ENCODE results near the gene SPDYE4. TPM values are rescaled to one million over a fixed set of nuclear protein-coding genes. Genes with fewer than 3 reads are reported as not detected.

Gene SPDYE4
- total and polyA plus RNA-seq, 2 experiments from 2014 or later: not detected

DNA sequence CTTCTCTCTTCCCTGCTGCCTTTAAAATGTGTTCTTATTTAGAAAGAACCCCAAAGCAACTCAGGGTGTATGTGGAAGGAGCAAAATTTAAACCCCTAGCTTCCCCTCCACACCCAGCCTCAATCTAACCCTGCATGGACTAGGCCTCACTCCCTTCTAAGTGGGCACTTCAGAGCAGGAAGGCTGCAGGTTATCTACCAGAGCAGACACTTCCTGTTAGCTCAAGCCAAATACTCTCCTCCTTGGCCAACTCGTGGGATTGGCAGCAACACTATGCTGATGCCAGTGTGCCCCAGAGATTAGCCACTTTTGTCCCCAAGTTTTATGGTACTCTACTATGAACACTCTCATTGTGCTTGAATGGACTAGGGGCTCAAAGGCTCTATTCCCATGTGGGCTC lies 49.3 kb downstream of the SPDYE4 start (continued):
- TF ChIP-seq, protein P1, sequence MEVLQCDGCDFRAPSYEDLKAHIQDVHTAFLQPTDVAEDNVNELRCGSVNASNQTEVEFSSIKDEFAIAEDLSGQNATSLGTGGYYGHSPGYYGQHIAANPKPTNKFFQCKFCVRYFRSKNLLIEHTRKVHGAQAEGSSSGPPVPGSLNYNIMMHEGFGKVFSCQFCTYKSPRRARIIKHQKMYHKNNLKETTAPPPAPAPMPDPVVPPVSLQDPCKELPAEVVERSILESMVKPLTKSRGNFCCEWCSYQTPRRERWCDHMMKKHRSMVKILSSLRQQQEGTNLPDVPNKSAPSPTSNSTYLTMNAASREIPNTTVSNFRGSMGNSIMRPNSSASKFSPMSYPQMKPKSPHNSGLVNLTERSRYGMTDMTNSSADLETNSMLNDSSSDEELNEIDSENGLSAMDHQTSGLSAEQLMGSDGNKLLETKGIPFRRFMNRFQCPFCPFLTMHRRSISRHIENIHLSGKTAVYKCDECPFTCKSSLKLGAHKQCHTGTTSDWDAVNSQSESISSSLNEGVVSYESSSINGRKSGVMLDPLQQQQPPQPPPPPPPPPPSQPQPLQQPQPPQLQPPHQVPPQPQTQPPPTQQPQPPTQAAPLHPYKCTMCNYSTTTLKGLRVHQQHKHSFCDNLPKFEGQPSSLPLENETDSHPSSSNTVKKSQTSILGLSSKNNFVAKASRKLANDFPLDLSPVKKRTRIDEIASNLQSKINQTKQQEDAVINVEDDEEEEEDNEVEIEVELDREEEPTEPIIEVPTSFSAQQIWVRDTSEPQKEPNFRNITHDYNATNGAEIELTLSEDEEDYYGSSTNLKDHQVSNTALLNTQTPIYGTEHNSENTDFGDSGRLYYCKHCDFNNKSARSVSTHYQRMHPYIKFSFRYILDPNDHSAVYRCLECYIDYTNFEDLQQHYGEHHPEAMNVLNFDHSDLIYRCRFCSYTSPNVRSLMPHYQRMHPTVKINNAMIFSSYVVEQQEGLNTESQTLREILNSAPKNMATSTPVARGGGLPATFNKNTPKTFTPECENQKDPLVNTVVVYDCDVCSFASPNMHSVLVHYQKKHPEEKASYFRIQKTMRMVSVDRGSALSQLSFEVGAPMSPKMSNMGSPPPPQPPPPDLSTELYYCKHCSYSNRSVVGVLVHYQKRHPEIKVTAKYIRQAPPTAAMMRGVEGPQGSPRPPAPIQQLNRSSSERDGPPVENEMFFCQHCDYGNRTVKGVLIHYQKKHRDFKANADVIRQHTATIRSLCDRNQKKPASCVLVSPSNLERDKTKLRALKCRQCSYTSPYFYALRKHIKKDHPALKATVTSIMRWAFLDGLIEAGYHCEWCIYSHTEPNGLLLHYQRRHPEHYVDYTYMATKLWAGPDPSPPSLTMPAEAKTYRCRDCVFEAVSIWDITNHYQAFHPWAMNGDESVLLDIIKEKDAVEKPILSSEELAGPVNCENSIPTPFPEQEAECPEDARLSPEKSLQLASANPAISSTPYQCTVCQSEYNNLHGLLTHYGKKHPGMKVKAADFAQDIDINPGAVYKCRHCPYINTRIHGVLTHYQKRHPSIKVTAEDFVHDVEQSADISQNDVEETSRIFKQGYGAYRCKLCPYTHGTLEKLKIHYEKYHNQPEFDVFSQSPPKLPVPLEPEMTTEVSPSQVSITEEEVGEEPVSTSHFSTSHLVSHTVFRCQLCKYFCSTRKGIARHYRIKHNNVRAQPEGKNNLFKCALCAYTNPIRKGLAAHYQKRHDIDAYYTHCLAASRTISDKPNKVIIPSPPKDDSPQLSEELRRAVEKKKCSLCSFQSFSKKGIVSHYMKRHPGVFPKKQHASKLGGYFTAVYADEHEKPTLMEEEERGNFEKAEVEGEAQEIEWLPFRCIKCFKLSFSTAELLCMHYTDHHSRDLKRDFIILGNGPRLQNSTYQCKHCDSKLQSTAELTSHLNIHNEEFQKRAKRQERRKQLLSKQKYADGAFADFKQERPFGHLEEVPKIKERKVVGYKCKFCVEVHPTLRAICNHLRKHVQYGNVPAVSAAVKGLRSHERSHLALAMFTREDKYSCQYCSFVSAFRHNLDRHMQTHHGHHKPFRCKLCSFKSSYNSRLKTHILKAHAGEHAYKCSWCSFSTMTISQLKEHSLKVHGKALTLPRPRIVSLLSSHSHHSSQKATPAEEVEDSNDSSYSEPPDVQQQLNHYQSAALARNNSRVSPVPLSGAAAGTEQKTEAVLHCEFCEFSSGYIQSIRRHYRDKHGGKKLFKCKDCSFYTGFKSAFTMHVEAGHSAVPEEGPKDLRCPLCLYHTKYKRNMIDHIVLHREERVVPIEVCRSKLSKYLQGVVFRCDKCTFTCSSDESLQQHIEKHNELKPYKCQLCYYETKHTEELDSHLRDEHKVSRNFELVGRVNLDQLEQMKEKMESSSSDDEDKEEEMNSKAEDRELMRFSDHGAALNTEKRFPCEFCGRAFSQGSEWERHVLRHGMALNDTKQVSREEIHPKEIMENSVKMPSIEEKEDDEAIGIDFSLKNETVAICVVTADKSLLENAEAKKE (CRISPR knock-in tag; IDR thresholded peaks at IDR 0.05): no peak
- no peak for TF ChIP-seq NANOG (IDR thresholded peaks at IDR 0.05; ENCODE audit: borderline replicate concordance)
- no peak for TF ChIP-seq CREB1 (CRISPR knock-in tag; IDR thresholded peaks at IDR 0.05; ENCODE audit: low read depth)
- no peak for TF ChIP-seq ZNF114 (CRISPR knock-in tag; IDR thresholded peaks at IDR 0.05)
- TF ChIP-seq EZH2phosphoT487 (IDR thresholded peaks at IDR 0.05; ENCODE audit: unreplicated experiment): no peak
- no peak for TF ChIP-seq EZH2 (IDR thresholded peaks at IDR 0.05; ENCODE audit: low read depth, unreplicated experiment)
- TF ChIP-seq ZNF331 (CRISPR knock-in tag; IDR thresholded peaks at IDR 0.05; ENCODE audit: low read depth): no peak
- TF ChIP-seq, protein P2, sequence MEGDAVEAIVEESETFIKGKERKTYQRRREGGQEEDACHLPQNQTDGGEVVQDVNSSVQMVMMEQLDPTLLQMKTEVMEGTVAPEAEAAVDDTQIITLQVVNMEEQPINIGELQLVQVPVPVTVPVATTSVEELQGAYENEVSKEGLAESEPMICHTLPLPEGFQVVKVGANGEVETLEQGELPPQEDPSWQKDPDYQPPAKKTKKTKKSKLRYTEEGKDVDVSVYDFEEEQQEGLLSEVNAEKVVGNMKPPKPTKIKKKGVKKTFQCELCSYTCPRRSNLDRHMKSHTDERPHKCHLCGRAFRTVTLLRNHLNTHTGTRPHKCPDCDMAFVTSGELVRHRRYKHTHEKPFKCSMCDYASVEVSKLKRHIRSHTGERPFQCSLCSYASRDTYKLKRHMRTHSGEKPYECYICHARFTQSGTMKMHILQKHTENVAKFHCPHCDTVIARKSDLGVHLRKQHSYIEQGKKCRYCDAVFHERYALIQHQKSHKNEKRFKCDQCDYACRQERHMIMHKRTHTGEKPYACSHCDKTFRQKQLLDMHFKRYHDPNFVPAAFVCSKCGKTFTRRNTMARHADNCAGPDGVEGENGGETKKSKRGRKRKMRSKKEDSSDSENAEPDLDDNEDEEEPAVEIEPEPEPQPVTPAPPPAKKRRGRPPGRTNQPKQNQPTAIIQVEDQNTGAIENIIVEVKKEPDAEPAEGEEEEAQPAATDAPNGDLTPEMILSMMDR (conservative IDR thresholded peaks at IDR 0.05; ENCODE audit: low read depth in 2 of 2): no peak
- TF ChIP-seq STAT1 (IDR thresholded peaks at IDR 0.05; ENCODE audit: unreplicated experiment): no peak
- no peak for TF ChIP-seq POLR2AphosphoS5 (IDR thresholded peaks at IDR 0.05; ENCODE audit: low read depth)
- TF ChIP-seq JUNB (IDR thresholded peaks at IDR 0.05; ENCODE audit: unreplicated experiment): no peak
- TF ChIP-seq, protein P3, sequence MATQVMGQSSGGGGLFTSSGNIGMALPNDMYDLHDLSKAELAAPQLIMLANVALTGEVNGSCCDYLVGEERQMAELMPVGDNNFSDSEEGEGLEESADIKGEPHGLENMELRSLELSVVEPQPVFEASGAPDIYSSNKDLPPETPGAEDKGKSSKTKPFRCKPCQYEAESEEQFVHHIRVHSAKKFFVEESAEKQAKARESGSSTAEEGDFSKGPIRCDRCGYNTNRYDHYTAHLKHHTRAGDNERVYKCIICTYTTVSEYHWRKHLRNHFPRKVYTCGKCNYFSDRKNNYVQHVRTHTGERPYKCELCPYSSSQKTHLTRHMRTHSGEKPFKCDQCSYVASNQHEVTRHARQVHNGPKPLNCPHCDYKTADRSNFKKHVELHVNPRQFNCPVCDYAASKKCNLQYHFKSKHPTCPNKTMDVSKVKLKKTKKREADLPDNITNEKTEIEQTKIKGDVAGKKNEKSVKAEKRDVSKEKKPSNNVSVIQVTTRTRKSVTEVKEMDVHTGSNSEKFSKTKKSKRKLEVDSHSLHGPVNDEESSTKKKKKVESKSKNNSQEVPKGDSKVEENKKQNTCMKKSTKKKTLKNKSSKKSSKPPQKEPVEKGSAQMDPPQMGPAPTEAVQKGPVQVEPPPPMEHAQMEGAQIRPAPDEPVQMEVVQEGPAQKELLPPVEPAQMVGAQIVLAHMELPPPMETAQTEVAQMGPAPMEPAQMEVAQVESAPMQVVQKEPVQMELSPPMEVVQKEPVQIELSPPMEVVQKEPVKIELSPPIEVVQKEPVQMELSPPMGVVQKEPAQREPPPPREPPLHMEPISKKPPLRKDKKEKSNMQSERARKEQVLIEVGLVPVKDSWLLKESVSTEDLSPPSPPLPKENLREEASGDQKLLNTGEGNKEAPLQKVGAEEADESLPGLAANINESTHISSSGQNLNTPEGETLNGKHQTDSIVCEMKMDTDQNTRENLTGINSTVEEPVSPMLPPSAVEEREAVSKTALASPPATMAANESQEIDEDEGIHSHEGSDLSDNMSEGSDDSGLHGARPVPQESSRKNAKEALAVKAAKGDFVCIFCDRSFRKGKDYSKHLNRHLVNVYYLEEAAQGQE (IDR thresholded peaks at IDR 0.05; ENCODE audit: unreplicated experiment): no peak
